ENCODE results near the gene ZNRF1.

DNA sequence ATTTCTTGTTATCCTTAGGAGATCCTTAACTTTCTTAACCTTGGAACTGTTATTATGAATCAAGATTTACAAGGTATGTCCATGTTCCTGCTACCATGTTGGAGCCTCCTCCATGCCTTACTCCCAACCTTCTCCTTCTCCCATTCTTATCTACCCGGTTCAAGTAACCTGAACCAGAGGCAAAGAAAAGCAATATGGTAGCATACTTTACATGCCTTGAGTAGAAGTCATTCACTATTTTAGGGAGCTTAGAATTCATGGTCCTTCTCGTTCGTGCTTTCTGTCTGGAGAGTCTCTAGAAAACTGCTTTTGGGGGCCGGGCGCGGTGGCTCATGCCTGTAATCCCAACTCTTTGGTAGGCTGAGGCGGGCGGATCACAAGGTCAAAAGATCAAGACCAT lies 80.1 kb downstream of the ZNRF1 start:
- TF ChIP-seq, protein P1, sequence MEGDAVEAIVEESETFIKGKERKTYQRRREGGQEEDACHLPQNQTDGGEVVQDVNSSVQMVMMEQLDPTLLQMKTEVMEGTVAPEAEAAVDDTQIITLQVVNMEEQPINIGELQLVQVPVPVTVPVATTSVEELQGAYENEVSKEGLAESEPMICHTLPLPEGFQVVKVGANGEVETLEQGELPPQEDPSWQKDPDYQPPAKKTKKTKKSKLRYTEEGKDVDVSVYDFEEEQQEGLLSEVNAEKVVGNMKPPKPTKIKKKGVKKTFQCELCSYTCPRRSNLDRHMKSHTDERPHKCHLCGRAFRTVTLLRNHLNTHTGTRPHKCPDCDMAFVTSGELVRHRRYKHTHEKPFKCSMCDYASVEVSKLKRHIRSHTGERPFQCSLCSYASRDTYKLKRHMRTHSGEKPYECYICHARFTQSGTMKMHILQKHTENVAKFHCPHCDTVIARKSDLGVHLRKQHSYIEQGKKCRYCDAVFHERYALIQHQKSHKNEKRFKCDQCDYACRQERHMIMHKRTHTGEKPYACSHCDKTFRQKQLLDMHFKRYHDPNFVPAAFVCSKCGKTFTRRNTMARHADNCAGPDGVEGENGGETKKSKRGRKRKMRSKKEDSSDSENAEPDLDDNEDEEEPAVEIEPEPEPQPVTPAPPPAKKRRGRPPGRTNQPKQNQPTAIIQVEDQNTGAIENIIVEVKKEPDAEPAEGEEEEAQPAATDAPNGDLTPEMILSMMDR (IDR thresholded peaks at IDR 0.05): no peak
- no peak for TF ChIP-seq POLR2A (IDR thresholded peaks at IDR 0.05)

Measured in lower leg skin (tissue), 3 donors.